Measurements from ENCODE around the gene LRRC17.

GRCh38 chr7:102992938-102993717, 80.3 kb downstream of the LRRC17 start:
- no peak for TF ChIP-seq CTCF (IDR thresholded peaks at IDR 0.05; ENCODE audit: low read depth, low read length, missing input control)
- no peak for TF ChIP-seq RAD21 (IDR thresholded peaks at IDR 0.05)
- no peak for TF ChIP-seq ATF3 (IDR thresholded peaks at IDR 0.05)
- no peak for TF ChIP-seq MAX (IDR thresholded peaks at IDR 0.05)
